GM12878 (cell line): ENCODE measurements around the gene GRHL1. TPM values are rescaled to one million over a fixed set of nuclear protein-coding genes. Genes with fewer than 3 reads are reported as not detected.

ENCODE experiments used
- ATAC-seq: fragments of 200-7000 bp; cut with Tn5 transposase; 3 replicates; pipeline ENCODE4 v1.9.1; 2020; ENCODE audit warnings: mild to moderate bottlenecking, moderate library complexity
- BruUV-seq: library from RNA; stranded (reverse); fragments of 400-500 nt; replicated peaks from 2 replicates; lab custom pipeline; 2021; lab: Mats Ljungman, UMichigan
- CTCF ChIA-PET: fragments of 300-600 bp; sonication (Branson Sonifier 250); formaldehyde crosslinking; extraction: SDS; loops from one replicate; lab custom pipeline; 2021; ENCODE audit warnings: inconsistent platforms; lab: Yijun Ruan, JAX
- POLR2A ChIA-PET: fragments of 350-600 bp; formaldehyde crosslinking; extraction: SDS; loops from one replicate; lab custom pipeline; 2021; ENCODE audit warnings: inconsistent platforms; lab: Charles Lee
- RAD21 ChIA-PET: fragments of 300-600 bp; sonication (Branson Sonifier 250); formaldehyde crosslinking; loops from one replicate; lab custom pipeline; 2023; ENCODE audit warnings: antibody characterized with exemption; ENCODE audit not compliant: unreplicated experiment; lab: Charles Lee
- SMC1A ChIA-PET: fragments of 300-600 bp; sonication (Branson Sonifier 250); formaldehyde crosslinking; loops from one replicate; lab custom pipeline; 2023; ENCODE audit not compliant: unreplicated experiment, uncharacterized antibody; lab: Charles Lee
- DNase-seq: peaks from one replicate; pipeline ENCODE4 v3.0.0-alpha.2; 2011; ENCODE audit warnings: low read depth, low spot score
- FAIRE-seq: peaks from 3 replicates; lab custom pipeline; 2011; peaks lifted over from hg19 to GRCh38; lab: Jason Lieb, UNC
- H2AFZ ChIP-seq: 2 replicates; pipeline ENCODE4 v1.6.0; 2011; ENCODE audit warnings: low read depth, low read length, control low read depth; ENCODE audit not compliant: control insufficient read depth
- H3K27ac ChIP-seq: 2 replicates; pipeline ENCODE4 v1.5.1; 2011; ENCODE audit warnings: control low read depth; ENCODE audit not compliant: control insufficient read depth, insufficient read depth
- H3K27me3 ChIP-seq, 2 experiments: replicated peaks in 1 of 2; 2 replicates each; pipeline versions ENCODE4 v1.6.0 to v1.6.1; 2011; ENCODE audit warnings: low read length in 1 of 2; ENCODE audit not compliant: control insufficient read depth in 2 of 2, insufficient read depth in 2 of 2
- H3K36me3 ChIP-seq, 2 experiments: 2 replicates each; pipeline ENCODE4 v1.5.1; 2011; ENCODE audit warnings: low read length in 1 of 2; ENCODE audit not compliant: control insufficient read depth in 2 of 2, insufficient read depth in 2 of 2
- H3K4me1 ChIP-seq: 2 replicates; pipeline ENCODE4 v1.6.1; 2011; ENCODE audit warnings: mild to moderate bottlenecking, low read length, moderate library complexity, mixed read lengths; ENCODE audit not compliant: control insufficient read depth, insufficient read depth
- H3K4me2 ChIP-seq: 2 replicates; pipeline ENCODE4 v1.6.0; 2011; ENCODE audit warnings: control low read depth; ENCODE audit not compliant: control insufficient read depth, insufficient read depth
- H3K4me3 ChIP-seq: fragments of 200-600 bp; sonication (generic); 2 replicates; pipeline ENCODE4 v1.5.1; 2016
- H3K79me2 ChIP-seq: 2 replicates; pipeline ENCODE4 v1.6.0; 2011; ENCODE audit warnings: low read length; ENCODE audit not compliant: control insufficient read depth, insufficient read depth
- H3K9ac ChIP-seq: 2 replicates; pipeline ENCODE4 v1.8.0; 2011; ENCODE audit warnings: low read length, control low read depth, mixed read lengths; ENCODE audit not compliant: control insufficient read depth, insufficient read depth
- H3K9me3 ChIP-seq: replicated peaks from 3 replicates; pipeline ENCODE4 v1.5.1; 2011; ENCODE audit warnings: mild to moderate bottlenecking, low read length; ENCODE audit not compliant: control insufficient read depth, insufficient read depth
- H4K20me1 ChIP-seq: 2 replicates; pipeline ENCODE4 v1.6.0; 2011; ENCODE audit not compliant: control insufficient read depth, insufficient read depth
- CREB1 ChIP-seq: IDR thresholded peaks from 2 replicates; pipeline ENCODE4 v1.6.1; 2012; ENCODE audit warnings: low read depth, mild to moderate bottlenecking, inconsistent platforms
- EP300 ChIP-seq, 2 experiments: fragments of 150-350 bp in 1 of 2; IDR thresholded peaks; 2 replicates each; pipeline ENCODE4 v1.6.1; 2011 to 2012; ENCODE audit warnings: low read depth in 2 of 2, low read length in 2 of 2, borderline replicate concordance in 1 of 2, improper control_type of control experiment in 1 of 2, inconsistent platforms in 1 of 2; ENCODE audit not compliant: control insufficient read depth in 1 of 2
- HDAC6 ChIP-seq: fragments of 200-600 bp; sonication (generic); IDR thresholded peaks from one replicate; pipeline ENCODE4 v1.8.0; 2017; ENCODE audit warnings: antibody characterized with exemption; ENCODE audit not compliant: unreplicated experiment
- RAD21 ChIP-seq: IDR thresholded peaks from 2 replicates; pipeline ENCODE4 v1.6.1; 2011; ENCODE audit warnings: mild to moderate bottlenecking, low read depth, low read length, moderate library complexity; ENCODE audit not compliant: insufficient read depth
- RAD51 ChIP-seq: fragments of 450-650 bp; IDR thresholded peaks from 2 replicates; pipeline ENCODE4 v1.6.1; 2016; ENCODE audit warnings: moderate library complexity, mild to moderate bottlenecking, inconsistent platforms
- SMC3 ChIP-seq: IDR thresholded peaks from 2 replicates; pipeline ENCODE4 v1.6.1; 2011; ENCODE audit warnings: low read length, improper control_type of control experiment, borderline replicate concordance
- YY1 ChIP-seq: IDR thresholded peaks from 2 replicates; pipeline ENCODE4 v1.6.1; 2011; ENCODE audit warnings: low read depth, mild to moderate bottlenecking, low read length
- WGBS: methylation state at CpG from one replicate; pipeline ENCODE4 v1.1.6; 2016; ENCODE audit warnings: low lambda C conversion rate; ENCODE audit not compliant: insufficient replicate concordance, insufficient coverage; ENCODE audit errors: missing lambda C conversion rate; 5-methylcytosine and 5-hydroxymethylcytosine counted together
- in situ Hi-C: fragments of 300-500 bp; cut with MboI; formaldehyde crosslinking; loops from 9 replicates; pipeline ENCODE4 v1.14.3; 2018; ENCODE audit warnings: mixed read lengths
- intact Hi-C: fragments of 100-400 bp; cut with micrococcal nuclease; formaldehyde crosslinking; loops from one replicate; pipeline ENCODE4 v1.14.2; 2022; ENCODE audit not compliant: unreplicated experiment
- polyA plus RNA-seq, 11 experiments: library from polyadenylated mRNA; depleted of rRNA in 4 of 11; unstranded in 6 of 11; stranded (reverse) in 5 of 11; fragments of >200 nt; fragmentation: Nextera tagmentation in 4 of 11; fragmentation: Illumina TruSeq in 1 of 11; extraction: Ambion mirVana in 4 of 11; extraction: Trizol in 1 of 11; gene quantifications; 1 replicate in 1 of 11; 2 replicates in 10 of 11; pipeline versions ENCODE4 v1.2.1 to v1.2.3, GENCODE V29; 2011 to 2016; ENCODE audit warnings: inconsistent platforms in 2 of 11, missing spikeins in 2 of 11, low read depth in 1 of 11
- total RNA-seq, 4 experiments: library from RNA; depleted of rRNA in 3 of 4; stranded (reverse); fragments of >200 nt in 3 of 4; fragmentation: Illumina TruSeq in 1 of 4; extraction: Trizol in 1 of 4; gene quantifications; 2 replicates each; pipeline versions ENCODE4 v1.2.1 to v1.2.3, GENCODE V29; 2013 to 2021
- TF ChIP-seq, protein P1 (sequence below): fragments of 450-650 bp; IDR thresholded peaks from 2 replicates; pipeline ENCODE4 v1.6.1; 2016; ENCODE audit warnings: mild to moderate bottlenecking
- TF ChIP-seq, protein P2 (sequence below), 3 experiments: IDR thresholded peaks in 2 of 3; conservative IDR thresholded peaks in 1 of 3; 2 replicates each; pipeline ENCODE4 v1.5.1; 2011; ENCODE audit warnings: low read depth in 3 of 3, low read length in 3 of 3, mild to moderate bottlenecking in 3 of 3, control low read depth in 2 of 3, moderate library complexity in 2 of 3, inconsistent platforms in 1 of 3, mixed read lengths in 1 of 3; ENCODE audit not compliant: control insufficient read depth in 2 of 3, insufficient read depth in 1 of 3; ENCODE audit errors: extremely low read depth in 1 of 3
- TF ChIP-seq, protein P3 (sequence below): fragments of 450-650 bp; IDR thresholded peaks from 2 replicates; pipeline ENCODE4 v1.6.1; 2014; ENCODE audit warnings: mild to moderate bottlenecking
- TF ChIP-seq, protein P4 (sequence below): fragments of 450-650 bp; conservative IDR thresholded peaks from 2 replicates; pipeline ENCODE4 v1.6.1; 2017; ENCODE audit warnings: mild to moderate bottlenecking, moderate library complexity

The GRHL1 gene
- total and polyA plus RNA-seq, 10 of the 15 experiments (the other 5 are each of a cell fraction or from before 2014, with no cell fraction given), result 0.09 to 0.81 (median 0.28) TPM; not detected in 1

DNA sequence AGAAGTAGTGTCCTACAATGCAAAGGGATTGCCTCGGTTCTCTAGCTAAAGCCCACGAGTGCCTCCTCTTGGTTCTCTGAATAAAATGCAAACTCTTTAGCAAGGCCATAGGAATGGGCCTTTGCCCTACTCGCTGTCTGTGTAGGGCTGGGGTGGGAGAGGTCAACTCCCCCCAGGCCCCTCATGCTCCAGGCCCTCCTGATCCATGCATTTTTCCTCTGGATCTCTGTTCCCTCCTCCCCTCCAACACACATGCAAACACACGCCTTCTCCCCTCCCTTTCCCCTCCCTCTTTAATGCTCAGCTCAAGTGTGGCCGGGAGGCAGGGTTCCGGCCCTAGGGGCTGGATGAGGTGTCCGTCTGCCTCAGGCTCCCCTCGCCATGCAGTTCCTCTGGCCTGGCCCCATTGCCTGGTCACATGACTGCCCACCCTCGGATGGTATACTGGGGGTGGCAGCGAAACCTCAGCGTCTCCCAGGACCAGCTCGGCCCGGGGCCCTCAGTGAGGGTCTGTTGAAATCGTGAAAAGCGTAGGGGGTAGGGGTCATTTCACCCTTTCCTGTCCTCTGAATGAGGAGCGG lies 77.0 kb downstream of the GRHL1 start:
- no peak overlapping the region for H2AFZ ChIP-seq
- H4K20me1 ChIP-seq, result no peaks in the 10 kb centered on the region
- no TSS peak for BruUV-seq
- POLR2A ChIA-PET, result no interaction called here
- H3K79me2 ChIP-seq, result no peaks in the 10 kb centered on the region
- TF ChIP-seq CREB1, result no peak
- TF ChIP-seq SMC3, result peak; percentile 11; the same call in 1 of the 2 replicates
- TF ChIP-seq RAD21, result peak; percentile 57
- TF ChIP-seq HDAC6, result no peak
- TF ChIP-seq, protein P1, sequence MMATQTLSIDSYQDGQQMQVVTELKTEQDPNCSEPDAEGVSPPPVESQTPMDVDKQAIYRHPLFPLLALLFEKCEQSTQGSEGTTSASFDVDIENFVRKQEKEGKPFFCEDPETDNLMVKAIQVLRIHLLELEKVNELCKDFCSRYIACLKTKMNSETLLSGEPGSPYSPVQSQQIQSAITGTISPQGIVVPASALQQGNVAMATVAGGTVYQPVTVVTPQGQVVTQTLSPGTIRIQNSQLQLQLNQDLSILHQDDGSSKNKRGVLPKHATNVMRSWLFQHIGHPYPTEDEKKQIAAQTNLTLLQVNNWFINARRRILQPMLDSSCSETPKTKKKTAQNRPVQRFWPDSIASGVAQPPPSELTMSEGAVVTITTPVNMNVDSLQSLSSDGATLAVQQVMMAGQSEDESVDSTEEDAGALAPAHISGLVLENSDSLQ, result no peak
- TF ChIP-seq, protein P2, sequence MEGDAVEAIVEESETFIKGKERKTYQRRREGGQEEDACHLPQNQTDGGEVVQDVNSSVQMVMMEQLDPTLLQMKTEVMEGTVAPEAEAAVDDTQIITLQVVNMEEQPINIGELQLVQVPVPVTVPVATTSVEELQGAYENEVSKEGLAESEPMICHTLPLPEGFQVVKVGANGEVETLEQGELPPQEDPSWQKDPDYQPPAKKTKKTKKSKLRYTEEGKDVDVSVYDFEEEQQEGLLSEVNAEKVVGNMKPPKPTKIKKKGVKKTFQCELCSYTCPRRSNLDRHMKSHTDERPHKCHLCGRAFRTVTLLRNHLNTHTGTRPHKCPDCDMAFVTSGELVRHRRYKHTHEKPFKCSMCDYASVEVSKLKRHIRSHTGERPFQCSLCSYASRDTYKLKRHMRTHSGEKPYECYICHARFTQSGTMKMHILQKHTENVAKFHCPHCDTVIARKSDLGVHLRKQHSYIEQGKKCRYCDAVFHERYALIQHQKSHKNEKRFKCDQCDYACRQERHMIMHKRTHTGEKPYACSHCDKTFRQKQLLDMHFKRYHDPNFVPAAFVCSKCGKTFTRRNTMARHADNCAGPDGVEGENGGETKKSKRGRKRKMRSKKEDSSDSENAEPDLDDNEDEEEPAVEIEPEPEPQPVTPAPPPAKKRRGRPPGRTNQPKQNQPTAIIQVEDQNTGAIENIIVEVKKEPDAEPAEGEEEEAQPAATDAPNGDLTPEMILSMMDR (IDR thresholded peaks at IDR 0.05 in 2 of 3, conservative IDR thresholded peaks at IDR 0.05 in 1 of 3; ENCODE audit: control insufficient read depth in 2 of 3, extremely low read depth in 1 of 3, insufficient read depth in 1 of 3, low read depth in 3 of 3, low read length in 3 of 3), result peak; percentile 13 to 41 (median 31); a peak in 4 of 6 replicates
- TF ChIP-seq, protein P3, sequence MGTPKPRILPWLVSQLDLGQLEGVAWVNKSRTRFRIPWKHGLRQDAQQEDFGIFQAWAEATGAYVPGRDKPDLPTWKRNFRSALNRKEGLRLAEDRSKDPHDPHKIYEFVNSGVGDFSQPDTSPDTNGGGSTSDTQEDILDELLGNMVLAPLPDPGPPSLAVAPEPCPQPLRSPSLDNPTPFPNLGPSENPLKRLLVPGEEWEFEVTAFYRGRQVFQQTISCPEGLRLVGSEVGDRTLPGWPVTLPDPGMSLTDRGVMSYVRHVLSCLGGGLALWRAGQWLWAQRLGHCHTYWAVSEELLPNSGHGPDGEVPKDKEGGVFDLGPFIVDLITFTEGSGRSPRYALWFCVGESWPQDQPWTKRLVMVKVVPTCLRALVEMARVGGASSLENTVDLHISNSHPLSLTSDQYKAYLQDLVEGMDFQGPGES, result no peak
- no peak for TF ChIP-seq RAD51
- TF ChIP-seq EP300 (IDR thresholded peaks at IDR 0.05; ENCODE audit: borderline replicate concordance in 1 of 2, control insufficient read depth in 1 of 2, low read depth in 2 of 2, low read length in 2 of 2), result no peak
- TF ChIP-seq, protein P4, sequence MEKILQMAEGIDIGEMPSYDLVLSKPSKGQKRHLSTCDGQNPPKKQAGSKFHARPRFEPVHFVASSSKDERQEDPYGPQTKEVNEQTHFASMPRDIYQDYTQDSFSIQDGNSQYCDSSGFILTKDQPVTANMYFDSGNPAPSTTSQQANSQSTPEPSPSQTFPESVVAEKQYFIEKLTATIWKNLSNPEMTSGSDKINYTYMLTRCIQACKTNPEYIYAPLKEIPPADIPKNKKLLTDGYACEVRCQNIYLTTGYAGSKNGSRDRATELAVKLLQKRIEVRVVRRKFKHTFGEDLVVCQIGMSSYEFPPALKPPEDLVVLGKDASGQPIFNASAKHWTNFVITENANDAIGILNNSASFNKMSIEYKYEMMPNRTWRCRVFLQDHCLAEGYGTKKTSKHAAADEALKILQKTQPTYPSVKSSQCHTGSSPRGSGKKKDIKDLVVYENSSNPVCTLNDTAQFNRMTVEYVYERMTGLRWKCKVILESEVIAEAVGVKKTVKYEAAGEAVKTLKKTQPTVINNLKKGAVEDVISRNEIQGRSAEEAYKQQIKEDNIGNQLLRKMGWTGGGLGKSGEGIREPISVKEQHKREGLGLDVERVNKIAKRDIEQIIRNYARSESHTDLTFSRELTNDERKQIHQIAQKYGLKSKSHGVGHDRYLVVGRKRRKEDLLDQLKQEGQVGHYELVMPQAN, result no peak
- no peak for TF ChIP-seq YY1
- FAIRE-seq (no peak), ATAC-seq (peak; percentile 59), DNase-seq (no peak)
- no peak overlapping the region for H3K27ac ChIP-seq
- no peak overlapping the region for H3K4me2 ChIP-seq
- no peak overlapping the region for H3K9ac ChIP-seq
- intact Hi-C loops, result no loop called here
- CTCF ChIA-PET, result interaction anchor here (0.6 to 6.4 kb wide), 12 partner anchors 10 to 406 kb away, joined by 3 to 34 read pairs (median 5); no protein-coding TSS in a partner anchor
- WGBS, result 59% methylated on average over 16 of the region's 16 CpGs
- in situ Hi-C loops, result no loop called here
- SMC1A ChIA-PET, result interaction anchor here (1.0 to 2.6 kb wide), 4 partner anchors 18 to 229 kb away, joined by 3 to 19 read pairs (median 4); no protein-coding TSS in a partner anchor
- H3K36me3 ChIP-seq, result no peaks in the 10 kb centered on the region
- RAD21 ChIA-PET, result interaction anchor here (0.9 to 2.6 kb wide), 5 partner anchors 19 to 229 kb away, joined by 3 to 15 read pairs (median 5); no protein-coding TSS in a partner anchor
- H3K4me3 ChIP-seq, result no peak overlapping the region
- H3K4me1 ChIP-seq, result peaks cover 11% of the 10 kb centered on the region
- H3K9me3 ChIP-seq, result no peaks in the 10 kb centered on the region
- H3K27me3 ChIP-seq, result no peaks in the 10 kb centered on the region; a peak in 1 of 4 replicates
